Neural cell (in vitro differentiated cells): ENCODE measurements around the gene UBAC2. TPM values are rescaled to one million over a fixed set of nuclear protein-coding genes. Genes with fewer than 3 reads are reported as not detected.

Experiments
- H2AFZ ChIP-seq: fragments of 200-600, 300-800 bp; sonication (generic), shearing (Covaris generic); 2 replicates; pipeline ENCODE4 v1.6.0; 2014; ENCODE audit warnings: low read depth, mild to moderate bottlenecking, antibody characterized with exemption, low read length, moderate library complexity
- H3F3A ChIP-seq: fragments of 200-600 bp; shearing (Covaris generic); 2 replicates; pipeline ENCODE4 v1.6.1; 2016; ENCODE audit warnings: mild to moderate bottlenecking, moderate library complexity, mixed read lengths, antibody characterized with exemption, low read length; ENCODE audit not compliant: insufficient read depth, poor library complexity, severe bottlenecking
- H3K27ac ChIP-seq: fragments of 200-600, 300-800 bp; sonication (generic), shearing (Covaris generic); 2 replicates; pipeline ENCODE4 v1.5.1; 2014; ENCODE audit warnings: mild to moderate bottlenecking, low read length, moderate library complexity
- H3K27me3 ChIP-seq: fragments of 300-800, 200-600 bp; sonication (generic), shearing (Covaris generic); 2 replicates; pipeline ENCODE4 v1.6.0; 2014; ENCODE audit warnings: mild to moderate bottlenecking, low read depth, low read length, moderate library complexity; ENCODE audit not compliant: insufficient read depth
- H3K36me3 ChIP-seq: fragments of 300-800, 200-600 bp; sonication (generic), shearing (Covaris generic); 2 replicates; pipeline ENCODE4 v1.5.1; 2014; ENCODE audit warnings: mild to moderate bottlenecking, antibody characterized with exemption, low read length, moderate library complexity; ENCODE audit not compliant: insufficient read depth
- H3K4me2 ChIP-seq: fragments of 300-800, 200-600 bp; sonication (generic), shearing (Covaris generic); 2 replicates; pipeline ENCODE4 v1.6.0; 2014; ENCODE audit warnings: mild to moderate bottlenecking, low read length
- H3K4me3 ChIP-seq: fragments of 300-800, 200-600 bp; sonication (generic), shearing (Covaris generic); 2 replicates; pipeline ENCODE4 v1.5.1; 2014; ENCODE audit warnings: mild to moderate bottlenecking, low read length, moderate library complexity
- H3K79me2 ChIP-seq: fragments of 200-600 bp; shearing (Covaris generic); replicated peaks from 2 replicates; pipeline ENCODE4 v1.6.0; 2014; ENCODE audit warnings: mild to moderate bottlenecking, low read length, moderate library complexity; ENCODE audit not compliant: insufficient read depth
- H3K9ac ChIP-seq: fragments of 300-800, 200-600 bp; sonication (generic), shearing (Covaris generic); 2 replicates; pipeline ENCODE4 v1.6.1; 2016; ENCODE audit warnings: mild to moderate bottlenecking, low read length, mixed read lengths
- H3K9me2 ChIP-seq: fragments of 200-600 bp; shearing (Covaris generic); 2 replicates; pipeline ENCODE4 v1.6.1; 2016; ENCODE audit warnings: mild to moderate bottlenecking, low read length, mixed read lengths; ENCODE audit not compliant: insufficient read depth
- H3K9me3 ChIP-seq: fragments of 200-600, 300-800 bp; sonication (generic), shearing (Covaris generic); 2 replicates; pipeline ENCODE4 v1.6.1; 2016; ENCODE audit warnings: mild to moderate bottlenecking, mixed run types, low read length, moderate library complexity, mixed read lengths
- H4K20me1 ChIP-seq: fragments of 200-600 bp; shearing (Covaris generic); 2 replicates; pipeline ENCODE4 v1.6.1; 2016; ENCODE audit warnings: mild to moderate bottlenecking, mixed run types; ENCODE audit not compliant: insufficient read depth
- CTCF ChIP-seq: fragments of 450-650 bp; IDR thresholded peaks from 2 replicates; pipeline ENCODE4 v1.5.1; 2014; ENCODE audit warnings: antibody characterized with exemption, mild to moderate bottlenecking, moderate library complexity; ENCODE audit not compliant: poor library complexity, severe bottlenecking
- EP300 ChIP-seq: fragments of 450-650 bp; conservative IDR thresholded peaks from 2 replicates; pipeline ENCODE4 v1.6.1; 2014; ENCODE audit warnings: antibody characterized with exemption, mild to moderate bottlenecking, moderate library complexity; ENCODE audit not compliant: poor library complexity, severe bottlenecking
- EZH2 ChIP-seq: fragments of 200-600, 300-800 bp; shearing (Covaris generic), sonication (generic); IDR thresholded peaks from 2 replicates; pipeline ENCODE4 v1.6.1; 2014; ENCODE audit warnings: antibody characterized with exemption, low read length, borderline replicate concordance, mild to moderate bottlenecking; ENCODE audit not compliant: insufficient read depth, poor library complexity, severe bottlenecking
- MXI1 ChIP-seq: fragments of 450-650 bp; conservative IDR thresholded peaks from 2 replicates; pipeline ENCODE4 v1.6.1; 2014; ENCODE audit warnings: antibody characterized with exemption, mild to moderate bottlenecking; ENCODE audit not compliant: poor library complexity, severe bottlenecking
- POLR2AphosphoS5 ChIP-seq: IDR thresholded peaks from 2 replicates; pipeline ENCODE4 v1.6.1; 2012
- RAD21 ChIP-seq: fragments of 450-650 bp; conservative IDR thresholded peaks from 2 replicates; pipeline ENCODE4 v1.6.1; 2014; ENCODE audit warnings: antibody characterized with exemption, mild to moderate bottlenecking, moderate library complexity
- REST ChIP-seq: IDR thresholded peaks from 2 replicates; pipeline ENCODE4 v1.6.1; 2012; ENCODE audit warnings: borderline replicate concordance
- SMC3 ChIP-seq: fragments of 450-650 bp; conservative IDR thresholded peaks from 2 replicates; pipeline ENCODE4 v1.6.1; 2014; ENCODE audit warnings: antibody characterized with exemption, mild to moderate bottlenecking, moderate library complexity; ENCODE audit not compliant: poor library complexity
- TAF1 ChIP-seq: IDR thresholded peaks from 2 replicates; pipeline ENCODE4 v1.6.1; 2012; ENCODE audit warnings: low read depth
- polyA plus RNA-seq: library from polyadenylated mRNA; depleted of rRNA; stranded (reverse); fragments of >200 nt; gene quantifications from 2 replicates; pipeline ENCODE4 v1.2.3, GENCODE V29; 2014

UBAC2 gene
- polyA plus RNA-seq, 1 donor from 2014 or later = 56.9 TPM

- Histone ChIP-seq H2AFZ (no peak overlapping the region), H3K27ac (no peak overlapping the region), H3K9me3 (no peaks in the 10 kb centered on the region), H3K36me3 (no peaks in the 10 kb centered on the region), H3K4me2 (no peak overlapping the region), H3K27me3 (no peaks in the 10 kb centered on the region), H4K20me1 (no peaks in the 10 kb centered on the region), H3K9ac (no peak overlapping the region), H3K79me2 (no peaks in the 10 kb centered on the region), H3K4me3 (no peak overlapping the region), H3K9me2 (no peaks in the 10 kb centered on the region), H3F3A (no peaks in the 10 kb centered on the region)
- no peak for TF ChIP-seq RAD21
- no peak for TF ChIP-seq CTCF
- no peak for TF ChIP-seq EZH2
- no peak for TF ChIP-seq REST
- no peak for TF ChIP-seq TAF1
- no peak for TF ChIP-seq EP300
- no peak for TF ChIP-seq POLR2AphosphoS5
- no peak for TF ChIP-seq MXI1
- no peak for TF ChIP-seq SMC3
Measured at GRCh38 chr13:99316657-99317256, 116.1 kb downstream of the UBAC2 start.

- no peaks in the 10 kb centered on the region for H3F3A ChIP-seq
- H2AFZ ChIP-seq = no peak overlapping the region
- H3K36me3 ChIP-seq = no peaks in the 10 kb centered on the region
- H3K9me2 ChIP-seq = no peaks in the 10 kb centered on the region
- H4K20me1 ChIP-seq = no peaks in the 10 kb centered on the region
- H3K27me3 ChIP-seq = no peaks in the 10 kb centered on the region
- TF ChIP-seq EZH2 = no peak
- no peak overlapping the region for H3K4me3 ChIP-seq
- no peak overlapping the region for H3K27ac ChIP-seq
- no peak overlapping the region for H3K9ac ChIP-seq
- H3K9me3 ChIP-seq = no peaks in the 10 kb centered on the region
- no peak overlapping the region for H3K4me2 ChIP-seq
- H3K79me2 ChIP-seq = no peaks in the 10 kb centered on the region
Measured at GRCh38 chr13:99320693-99321481, 120.2 kb downstream of the UBAC2 start.
